GM12878 (cell line): ENCODE results near the gene PARN. TPM values are rescaled to one million over a fixed set of nuclear protein-coding genes. Genes with fewer than 3 reads are reported as not detected.

Experiments
- ATAC-seq: fragments of 200-7000 bp; cut with Tn5 transposase; 3 replicates; pipeline ENCODE4 v1.9.1; 2020; ENCODE audit warnings: mild to moderate bottlenecking, moderate library complexity
- BruUV-seq: library from RNA; stranded (reverse); fragments of 400-500 nt; replicated peaks from 2 replicates; lab custom pipeline; 2021; lab: Mats Ljungman, UMichigan
- CTCF ChIA-PET: fragments of 300-600 bp; sonication (Branson Sonifier 250); formaldehyde crosslinking; extraction: SDS; loops from one replicate; lab custom pipeline; 2021; ENCODE audit warnings: inconsistent platforms; lab: Yijun Ruan, JAX
- POLR2A ChIA-PET: fragments of 350-600 bp; formaldehyde crosslinking; extraction: SDS; loops from one replicate; lab custom pipeline; 2021; ENCODE audit warnings: inconsistent platforms; lab: Charles Lee
- RAD21 ChIA-PET: fragments of 300-600 bp; sonication (Branson Sonifier 250); formaldehyde crosslinking; loops from one replicate; lab custom pipeline; 2023; ENCODE audit warnings: antibody characterized with exemption; ENCODE audit not compliant: unreplicated experiment; lab: Charles Lee
- SMC1A ChIA-PET: fragments of 300-600 bp; sonication (Branson Sonifier 250); formaldehyde crosslinking; loops from one replicate; lab custom pipeline; 2023; ENCODE audit not compliant: unreplicated experiment, uncharacterized antibody; lab: Charles Lee
- DNase-seq: peaks from one replicate; pipeline ENCODE4 v3.0.0-alpha.2; 2011; ENCODE audit warnings: low read depth, low spot score
- FAIRE-seq: peaks from 3 replicates; lab custom pipeline; 2011; peaks lifted over from hg19 to GRCh38; lab: Jason Lieb, UNC
- H2AFZ ChIP-seq: 2 replicates; pipeline ENCODE4 v1.6.0; 2011; ENCODE audit warnings: low read depth, low read length, control low read depth; ENCODE audit not compliant: control insufficient read depth
- H3K27ac ChIP-seq: 2 replicates; pipeline ENCODE4 v1.5.1; 2011; ENCODE audit warnings: control low read depth; ENCODE audit not compliant: control insufficient read depth, insufficient read depth
- H3K27me3 ChIP-seq, 2 experiments: replicated peaks in 1 of 2; 2 replicates each; pipeline versions ENCODE4 v1.6.0 to v1.6.1; 2011; ENCODE audit warnings: low read length in 1 of 2; ENCODE audit not compliant: control insufficient read depth in 2 of 2, insufficient read depth in 2 of 2
- H3K36me3 ChIP-seq, 2 experiments: 2 replicates each; pipeline ENCODE4 v1.5.1; 2011; ENCODE audit warnings: low read length in 1 of 2; ENCODE audit not compliant: control insufficient read depth in 2 of 2, insufficient read depth in 2 of 2
- H3K4me1 ChIP-seq: 2 replicates; pipeline ENCODE4 v1.6.1; 2011; ENCODE audit warnings: mild to moderate bottlenecking, low read length, moderate library complexity, mixed read lengths; ENCODE audit not compliant: control insufficient read depth, insufficient read depth
- H3K4me2 ChIP-seq: 2 replicates; pipeline ENCODE4 v1.6.0; 2011; ENCODE audit warnings: control low read depth; ENCODE audit not compliant: control insufficient read depth, insufficient read depth
- H3K4me3 ChIP-seq: fragments of 200-600 bp; sonication (generic); 2 replicates; pipeline ENCODE4 v1.5.1; 2016
- H3K79me2 ChIP-seq: 2 replicates; pipeline ENCODE4 v1.6.0; 2011; ENCODE audit warnings: low read length; ENCODE audit not compliant: control insufficient read depth, insufficient read depth
- H3K9ac ChIP-seq: 2 replicates; pipeline ENCODE4 v1.8.0; 2011; ENCODE audit warnings: low read length, control low read depth, mixed read lengths; ENCODE audit not compliant: control insufficient read depth, insufficient read depth
- H3K9me3 ChIP-seq: replicated peaks from 3 replicates; pipeline ENCODE4 v1.5.1; 2011; ENCODE audit warnings: mild to moderate bottlenecking, low read length; ENCODE audit not compliant: control insufficient read depth, insufficient read depth
- H4K20me1 ChIP-seq: 2 replicates; pipeline ENCODE4 v1.6.0; 2011; ENCODE audit not compliant: control insufficient read depth, insufficient read depth
- BCL3 ChIP-seq: IDR thresholded peaks from 2 replicates; pipeline ENCODE4 v1.6.1; 2011; ENCODE audit warnings: borderline replicate concordance, low read depth, mild to moderate bottlenecking, moderate library complexity, low read length; ENCODE audit not compliant: insufficient read depth, poor library complexity, severe bottlenecking
- EP300 ChIP-seq, 2 experiments: fragments of 150-350 bp in 1 of 2; IDR thresholded peaks; 2 replicates each; pipeline ENCODE4 v1.6.1; 2011 to 2012; ENCODE audit warnings: low read depth in 2 of 2, low read length in 2 of 2, borderline replicate concordance in 1 of 2, improper control_type of control experiment in 1 of 2, inconsistent platforms in 1 of 2; ENCODE audit not compliant: control insufficient read depth in 1 of 2
- HCFC1 ChIP-seq: fragments of 150-350 bp; IDR thresholded peaks from 2 replicates; pipeline ENCODE4 v1.6.1; 2014; ENCODE audit warnings: low read length
- NFIC ChIP-seq: IDR thresholded peaks from 2 replicates; pipeline ENCODE4 v1.6.1; 2012; ENCODE audit warnings: low read depth, mild to moderate bottlenecking, inconsistent platforms, low read length, moderate library complexity
- RB1 ChIP-seq: fragments of 450-650 bp; formaldehyde crosslinking; IDR thresholded peaks from 2 replicates; pipeline ENCODE4 v1.6.1; 2017; ENCODE audit warnings: mild to moderate bottlenecking, borderline replicate concordance
- RFX5 ChIP-seq: IDR thresholded peaks from 2 replicates; pipeline ENCODE4 v1.6.1; 2011; ENCODE audit warnings: low read depth, low read length, improper control_type of control experiment
- ZNF217 ChIP-seq: fragments of 450-650 bp; IDR thresholded peaks from 2 replicates; pipeline ENCODE4 v1.6.1; 2017; ENCODE audit warnings: antibody characterized with exemption, mild to moderate bottlenecking
- WGBS: methylation state at CpG from one replicate; pipeline ENCODE4 v1.1.6; 2016; ENCODE audit warnings: low lambda C conversion rate; ENCODE audit not compliant: insufficient replicate concordance, insufficient coverage; ENCODE audit errors: missing lambda C conversion rate; 5-methylcytosine and 5-hydroxymethylcytosine counted together
- in situ Hi-C: fragments of 300-500 bp; cut with MboI; formaldehyde crosslinking; loops from 9 replicates; pipeline ENCODE4 v1.14.3; 2018; ENCODE audit warnings: mixed read lengths
- intact Hi-C: fragments of 100-400 bp; cut with micrococcal nuclease; formaldehyde crosslinking; loops from one replicate; pipeline ENCODE4 v1.14.2; 2022; ENCODE audit not compliant: unreplicated experiment
- polyA plus RNA-seq, 11 experiments: library from polyadenylated mRNA; depleted of rRNA in 4 of 11; unstranded in 6 of 11; stranded (reverse) in 5 of 11; fragments of >200 nt; fragmentation: Nextera tagmentation in 4 of 11; fragmentation: Illumina TruSeq in 1 of 11; extraction: Ambion mirVana in 4 of 11; extraction: Trizol in 1 of 11; gene quantifications; 1 replicate in 1 of 11; 2 replicates in 10 of 11; pipeline versions ENCODE4 v1.2.1 to v1.2.3, GENCODE V29; 2011 to 2016; ENCODE audit warnings: inconsistent platforms in 2 of 11, missing spikeins in 2 of 11, low read depth in 1 of 11
- total RNA-seq, 4 experiments: library from RNA; depleted of rRNA in 3 of 4; stranded (reverse); fragments of >200 nt in 3 of 4; fragmentation: Illumina TruSeq in 1 of 4; extraction: Trizol in 1 of 4; gene quantifications; 2 replicates each; pipeline versions ENCODE4 v1.2.1 to v1.2.3, GENCODE V29; 2013 to 2021

The PARN gene
- total and polyA plus RNA-seq, 10 of the 15 experiments (the other 5 are each of a cell fraction or from before 2014, with no cell fraction given): 15.6 to 77.3 (median 47.7) TPM

- no peak overlapping the region for H3K4me2 ChIP-seq
- TF ChIP-seq EP300 (IDR thresholded peaks at IDR 0.05; ENCODE audit: borderline replicate concordance in 1 of 2, control insufficient read depth in 1 of 2, low read depth in 2 of 2, low read length in 2 of 2) (no peak), RB1 (no peak), HCFC1 (no peak), RFX5 (no peak), BCL3 (no peak), NFIC (no peak), ZNF217 (no peak)
- H3K36me3 ChIP-seq: peaks cover 3% of the 10 kb centered on the region in 2 experiments; a peak in 3 of 4 replicates
- intact Hi-C loops: no loop called here
- in situ Hi-C loops: no loop called here
- ChIA-PET SMC1A (interaction anchor here (2.1 kb wide), 1 partner anchor 148 kb away, joined by 4 read pairs; no protein-coding TSS in a partner anchor), POLR2A (no interaction called here), RAD21 (no interaction called here), CTCF (interaction anchor here (1.0 to 1.5 kb wide), 2 partner anchors 16 to 515 kb away, joined by 3 to 4 read pairs; no protein-coding TSS in a partner anchor)
- FAIRE-seq (no peak), ATAC-seq (no peak), DNase-seq (no peak)
- no peak overlapping the region for H3K9ac ChIP-seq
- no TSS peak for BruUV-seq
- no peak overlapping the region for H3K27ac ChIP-seq
- H3K79me2 ChIP-seq: no peaks in the 10 kb centered on the region
- no peak overlapping the region for H3K4me3 ChIP-seq
- H4K20me1 ChIP-seq: no peaks in the 10 kb centered on the region
- H3K9me3 ChIP-seq: no peaks in the 10 kb centered on the region
- no peak overlapping the region for H2AFZ ChIP-seq
- no peaks in the 10 kb centered on the region for H3K27me3 ChIP-seq
- WGBS: 89% methylated on average over 4 of the region's 4 CpGs
- H3K4me1 ChIP-seq: no peaks in the 10 kb centered on the region
These were observed 180.7 kb downstream of the PARN start for GRCh38 chr16:14449334-14449733.
